K562 (cell line): ENCODE data around the gene USP22. TPM values are rescaled to one million over a fixed set of nuclear protein-coding genes. Genes with fewer than 3 reads are reported as not detected.

Experiments used
- CAMTA2 ChIP-seq: fragments of 250-450 bp; sonication (Bioruptor Pico); conservative IDR thresholded peaks from 2 replicates; pipeline ENCODE4 v1.5.1; 2022
- CBX8 ChIP-seq: fragments of 200-600 bp; sonication (generic); IDR thresholded peaks from 2 replicates; pipeline ENCODE4 v1.6.1; 2012; ENCODE audit warnings: borderline replicate concordance, mixed run types, low read depth, mild to moderate bottlenecking, moderate library complexity, mixed read lengths, low read length, control low read depth, inconsistent platforms; ENCODE audit not compliant: poor library complexity, severe bottlenecking; ENCODE audit errors: extremely low read depth
- DIDO1 ChIP-seq: fragments of 450-650 bp; IDR thresholded peaks from 2 replicates; pipeline ENCODE4 v1.6.1; 2016; ENCODE audit warnings: low read depth, missing biosample characterization, missing genetic modification characterization
- ESRRB ChIP-seq: fragments of 250-450 bp; sonication (Bioruptor Pico); IDR thresholded peaks from 2 replicates; pipeline ENCODE4 v1.5.0; 2020; ENCODE audit warnings: mild to moderate bottlenecking, moderate library complexity, borderline replicate concordance
- HCFC1 ChIP-seq: IDR thresholded peaks from 2 replicates; pipeline ENCODE4 v1.6.1; 2012; ENCODE audit warnings: low read depth, low read length, improper control_type of control experiment
- HDAC6 ChIP-seq: IDR thresholded peaks from 2 replicates; pipeline ENCODE4 v1.6.1; 2012; ENCODE audit warnings: low read depth, mild to moderate bottlenecking, control low read depth, inconsistent platforms, low read length, moderate library complexity
- NFATC3 ChIP-seq: fragments of 450-650 bp; IDR thresholded peaks from 2 replicates; pipeline ENCODE4 v1.6.1; 2017; ENCODE audit warnings: mild to moderate bottlenecking
- NFIC ChIP-seq: fragments of 450-650 bp; IDR thresholded peaks from 2 replicates; pipeline ENCODE4 v1.6.1; 2017; ENCODE audit warnings: mild to moderate bottlenecking, inconsistent platforms
- RBM17 ChIP-seq: fragments of 200-400 bp; formaldehyde crosslinking; IDR thresholded peaks from 2 replicates; pipeline ENCODE4 v1.6.1; 2017; ENCODE audit warnings: low read depth, mild to moderate bottlenecking, low read length, borderline replicate concordance
- SRSF1 ChIP-seq: fragments of 200-400 bp; formaldehyde crosslinking; IDR thresholded peaks from 2 replicates; pipeline ENCODE4 v1.6.1; 2017; ENCODE audit warnings: mild to moderate bottlenecking, low read depth, low read length, moderate library complexity
- YBX1 ChIP-seq: fragments of 450-650 bp; IDR thresholded peaks from 2 replicates; pipeline ENCODE4 v1.7.1; 2016; ENCODE audit warnings: mild to moderate bottlenecking
- ZBTB17 ChIP-seq: fragments of 450-650 bp; formaldehyde crosslinking; IDR thresholded peaks from 2 replicates; pipeline ENCODE4 v1.4.0; 2020; ENCODE audit warnings: mild to moderate bottlenecking
- ZNF134 ChIP-seq: fragments of 250-450 bp; sonication (Bioruptor Pico); conservative IDR thresholded peaks from 2 replicates; pipeline ENCODE4 v1.4.0; 2020
- ZNF263 ChIP-seq: sonication (generic); formaldehyde crosslinking; IDR thresholded peaks from 2 replicates; pipeline ENCODE4 v1.8.0; 2022; ENCODE audit warnings: mild to moderate bottlenecking, missing genetic modification reagents, borderline replicate concordance
- ZNF79 ChIP-seq: fragments of 250-450 bp; sonication (Bioruptor Pico); IDR thresholded peaks from 2 replicates; pipeline ENCODE4 v1.4.0; 2020; ENCODE audit warnings: low read depth, mild to moderate bottlenecking, moderate library complexity
- polyA plus RNA-seq, 8 experiments: library from polyadenylated mRNA; depleted of rRNA in 4 of 8; stranded (reverse) in 5 of 8; unstranded in 3 of 8; fragments of >200 nt; fragmentation: Nextera tagmentation in 2 of 8; fragmentation: Illumina TruSeq in 1 of 8; extraction: Ambion mirVana in 2 of 8; extraction: Trizol in 1 of 8; gene quantifications; 2 replicates each; pipeline versions ENCODE4 v1.2.1 to v1.2.3, GENCODE V29; 2011 to 2014; ENCODE audit warnings: inconsistent platforms in 1 of 8, missing spikeins in 1 of 8
- total RNA-seq, 7 experiments: library from RNA; depleted of rRNA in 6 of 7; stranded (reverse); fragments of >200 nt in 6 of 7; fragmentation: Illumina TruSeq in 2 of 7; extraction: Trizol in 2 of 7; gene quantifications; 2 replicates each; pipeline versions ENCODE4 v1.2.1 to v1.2.3, GENCODE V29; 2011 to 2021; ENCODE audit warnings: low replicate concordance in 1 of 7
- TF ChIP-seq, protein P1 (sequence below): fragments of 250-450 bp; sonication (Bioruptor Pico); IDR thresholded peaks from 2 replicates; pipeline ENCODE4 v1.5.0; 2021; ENCODE audit warnings: mild to moderate bottlenecking, borderline replicate concordance
- TF ChIP-seq, protein P2 (sequence below), 2 experiments: fragments of 250-450 bp in 1 of 2; fragments of 450-650 bp in 1 of 2; sonication (Bioruptor Pico) in 1 of 2; IDR thresholded peaks; 2 replicates each; pipeline versions ENCODE4 v1.6.1 to v1.8.0; 2016 to 2021; ENCODE audit warnings: mild to moderate bottlenecking in 2 of 2, moderate library complexity in 2 of 2, missing compliant biosample characterization in 1 of 2, missing genetic modification characterization in 1 of 2
- TF ChIP-seq, protein P3 (sequence below): fragments of 250-450 bp; sonication (Bioruptor Pico); IDR thresholded peaks from 2 replicates; pipeline ENCODE4 v1.4.0; 2020; ENCODE audit warnings: mild to moderate bottlenecking
- TF ChIP-seq, protein P4 (sequence below): fragments of 450-650 bp; formaldehyde crosslinking; IDR thresholded peaks from 2 replicates; pipeline ENCODE4 v1.4.0; 2020; ENCODE audit warnings: mild to moderate bottlenecking, moderate library complexity

The USP22 gene
- total and polyA plus RNA-seq, 9 of the 15 experiments (the other 6 are each of a cell fraction or from before 2014, with no cell fraction given): 6.5 to 113 (median 58.9) TPM

DNA sequence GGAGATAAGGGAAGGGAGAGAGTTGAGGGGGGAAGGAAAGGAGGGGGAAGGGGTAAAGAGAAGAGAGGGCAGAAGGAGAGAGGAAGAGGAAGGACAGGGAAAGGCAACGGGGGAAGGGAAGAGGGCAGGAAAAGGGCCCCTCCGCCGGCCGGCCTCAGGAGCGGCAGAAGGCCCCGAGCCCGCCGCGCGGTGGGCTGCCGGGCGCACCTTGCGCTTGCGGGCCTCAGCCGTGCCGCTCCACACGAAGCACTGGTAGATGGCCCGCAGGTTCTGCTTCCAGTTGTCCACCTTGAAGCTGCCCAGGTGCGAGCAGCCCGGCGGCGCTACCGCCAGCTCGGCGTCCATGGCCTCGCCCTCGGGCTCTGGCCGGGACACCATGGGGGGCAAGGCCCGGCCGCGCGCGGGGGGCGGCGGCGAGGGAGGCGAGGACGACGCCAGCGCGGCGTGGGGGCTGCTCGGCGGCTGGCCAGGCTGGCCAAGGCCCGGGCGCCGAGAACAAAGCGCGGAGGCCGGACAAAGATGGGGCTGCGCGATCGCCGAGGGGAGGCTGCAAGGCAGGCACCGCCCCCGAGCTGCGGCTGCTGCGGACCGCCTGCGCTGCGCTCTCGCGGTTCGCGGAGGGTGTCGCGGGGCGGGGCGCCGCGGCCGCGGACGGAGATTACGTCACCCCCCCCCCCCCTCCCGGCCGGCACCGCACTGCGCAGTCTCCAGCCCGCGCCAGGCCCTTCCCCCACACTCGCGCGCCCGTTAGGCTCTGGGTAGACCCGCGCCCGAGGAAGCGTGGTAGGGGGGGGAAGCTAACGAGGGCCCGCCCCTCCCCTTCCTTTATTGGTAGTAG is at the start of gene USP22 (continued):
- TF ChIP-seq, protein P1, sequence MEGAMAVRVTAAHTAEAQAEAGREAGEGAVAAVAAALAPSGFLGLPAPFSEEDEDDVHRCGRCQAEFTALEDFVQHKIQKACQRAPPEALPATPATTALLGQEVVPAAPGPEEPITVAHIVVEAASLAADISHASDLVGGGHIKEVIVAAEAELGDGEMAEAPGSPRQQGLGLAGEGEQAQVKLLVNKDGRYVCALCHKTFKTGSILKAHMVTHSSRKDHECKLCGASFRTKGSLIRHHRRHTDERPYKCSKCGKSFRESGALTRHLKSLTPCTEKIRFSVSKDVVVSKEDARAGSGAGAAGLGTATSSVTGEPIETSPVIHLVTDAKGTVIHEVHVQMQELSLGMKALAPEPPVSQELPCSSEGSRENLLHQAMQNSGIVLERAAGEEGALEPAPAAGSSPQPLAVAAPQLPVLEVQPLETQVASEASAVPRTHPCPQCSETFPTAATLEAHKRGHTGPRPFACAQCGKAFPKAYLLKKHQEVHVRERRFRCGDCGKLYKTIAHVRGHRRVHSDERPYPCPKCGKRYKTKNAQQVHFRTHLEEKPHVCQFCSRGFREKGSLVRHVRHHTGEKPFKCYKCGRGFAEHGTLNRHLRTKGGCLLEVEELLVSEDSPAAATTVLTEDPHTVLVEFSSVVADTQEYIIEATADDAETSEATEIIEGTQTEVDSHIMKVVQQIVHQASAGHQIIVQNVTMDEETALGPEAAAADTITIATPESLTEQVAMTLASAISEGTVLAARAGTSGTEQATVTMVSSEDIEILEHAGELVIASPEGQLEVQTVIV (CRISPR knock-in tag): no peak
- TF ChIP-seq NFATC3 (no peak), SRSF1 (no peak), ZBTB17 (CRISPR knock-in tag) (no peak; the same call in 1 of the 2 replicates), HCFC1 (no peak; the same call in 1 of the 2 replicates), CAMTA2 (CRISPR knock-in tag) (no peak), RBM17 (no peak), HDAC6 (no peak), YBX1 (no peak), ZNF134 (CRISPR knock-in tag) (no peak), ZNF79 (no peak), ZNF263 (no peak), DIDO1 (tag) (no peak), CBX8 (no peak), NFIC (0 out of 2 replicates have a peak, but pooled peaks have one; percentile 10), ESRRB (CRISPR knock-in tag) (no peak)
- TF ChIP-seq, protein P2, sequence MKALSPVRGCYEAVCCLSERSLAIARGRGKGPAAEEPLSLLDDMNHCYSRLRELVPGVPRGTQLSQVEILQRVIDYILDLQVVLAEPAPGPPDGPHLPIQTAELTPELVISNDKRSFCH (CRISPR knock-in tag; IDR thresholded peaks at IDR 0.05): no peak
- TF ChIP-seq, protein P2 (tag; IDR thresholded peaks at IDR 0.05): peak; percentile 85
- TF ChIP-seq, protein P3, sequence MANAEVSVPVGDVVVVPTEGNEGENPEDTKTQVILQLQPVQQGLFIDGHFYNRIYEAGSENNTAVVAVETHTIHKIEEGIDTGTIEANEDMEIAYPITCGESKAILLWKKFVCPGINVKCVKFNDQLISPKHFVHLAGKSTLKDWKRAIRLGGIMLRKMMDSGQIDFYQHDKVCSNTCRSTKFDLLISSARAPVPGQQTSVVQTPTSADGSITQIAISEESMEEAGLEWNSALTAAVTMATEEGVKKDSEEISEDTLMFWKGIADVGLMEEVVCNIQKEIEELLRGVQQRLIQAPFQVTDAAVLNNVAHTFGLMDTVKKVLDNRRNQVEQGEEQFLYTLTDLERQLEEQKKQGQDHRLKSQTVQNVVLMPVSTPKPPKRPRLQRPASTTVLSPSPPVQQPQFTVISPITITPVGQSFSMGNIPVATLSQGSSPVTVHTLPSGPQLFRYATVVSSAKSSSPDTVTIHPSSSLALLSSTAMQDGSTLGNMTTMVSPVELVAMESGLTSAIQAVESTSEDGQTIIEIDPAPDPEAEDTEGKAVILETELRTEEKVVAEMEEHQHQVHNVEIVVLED (CRISPR knock-in tag): no peak
- TF ChIP-seq, protein P4, sequence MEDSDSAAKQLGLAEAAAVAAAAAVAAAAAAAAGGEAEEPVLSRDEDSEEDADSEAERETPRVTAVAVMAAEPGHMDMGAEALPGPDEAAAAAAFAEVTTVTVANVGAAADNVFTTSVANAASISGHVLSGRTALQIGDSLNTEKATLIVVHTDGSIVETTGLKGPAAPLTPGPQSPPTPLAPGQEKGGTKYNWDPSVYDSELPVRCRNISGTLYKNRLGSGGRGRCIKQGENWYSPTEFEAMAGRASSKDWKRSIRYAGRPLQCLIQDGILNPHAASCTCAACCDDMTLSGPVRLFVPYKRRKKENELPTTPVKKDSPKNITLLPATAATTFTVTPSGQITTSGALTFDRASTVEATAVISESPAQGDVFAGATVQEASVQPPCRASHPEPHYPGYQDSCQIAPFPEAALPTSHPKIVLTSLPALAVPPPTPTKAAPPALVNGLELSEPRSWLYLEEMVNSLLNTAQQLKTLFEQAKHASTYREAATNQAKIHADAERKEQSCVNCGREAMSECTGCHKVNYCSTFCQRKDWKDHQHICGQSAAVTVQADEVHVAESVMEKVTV (CRISPR knock-in tag): no peak
